CD4-positive, alpha-beta T cell treated with Interleukin-1 beta for 1 hour (primary cell): ENCODE results near the gene MMP19.
"Not testable (repeated sequence)": the region's sequence is repeated elsewhere in the genome, so short reads cannot be mapped to it uniquely, and the experiment has no call there.

Experiments used
- DNase-seq, 2 donors: peaks; one replicate each; pipeline ENCODE4 v3.0.0-alpha.2; 2020 to 2022

Gene MMP19

GRCh38 chr12:55842681-55843429 lies at the start of gene MMP19:
Gene MMP19, minus strand, starts transcription at chr12:55842936. Its CDS starts 106 bp downstream, at chr12:55842830.
- DNase-seq: no peak

GRCh38 chr12:55891310-55891709 lies 48.6 kb upstream of the MMP19 start:
- no peak for DNase-seq

GRCh38 chr12:55885113-55885512 lies 42.4 kb upstream of the MMP19 start:
- no peak for DNase-seq

- no peak for DNase-seq
These were observed 35.1 kb upstream of the MMP19 start for GRCh38 chr12:55877824-55878223.

- DNase-seq: no peak
These were observed 33.1 kb upstream of the MMP19 start for GRCh38 chr12:55875704-55876467.

- no peak for DNase-seq
These were observed 31.7 kb upstream of the MMP19 start for GRCh38 chr12:55874443-55874842.

GRCh38 chr12:55866454-55867004 lies 23.8 kb upstream of the MMP19 start:
- DNase-seq: not testable (repeated sequence)

GRCh38 chr12:55865327-55865726 lies 22.6 kb upstream of the MMP19 start:
- DNase-seq: no peak

GRCh38 chr12:55862931-55863330 lies 20.2 kb upstream of the MMP19 start:
- DNase-seq: not testable (repeated sequence)

GRCh38 chr12:55862286-55862685 lies 19.6 kb upstream of the MMP19 start:
- no peak for DNase-seq

GRCh38 chr12:55861871-55862270 lies 19.1 kb upstream of the MMP19 start:
- DNase-seq: no peak

- DNase-seq: no peak
These were observed 18.7 kb upstream of the MMP19 start for GRCh38 chr12:55861396-55861795.

- DNase-seq: no peak
These were observed 10.0 kb upstream of the MMP19 start for GRCh38 chr12:55852740-55853139.

- no peak for DNase-seq
These were observed 8.2 kb upstream of the MMP19 start for GRCh38 chr12:55850893-55851292.

- no peak for DNase-seq
These were observed 7.7 kb upstream of the MMP19 start for GRCh38 chr12:55850401-55850800.

GRCh38 chr12:55849616-55850343 lies 7.0 kb upstream of the MMP19 start:
- no peak for DNase-seq

- DNase-seq: peak in 1 of 2 donors; percentile 74
These were observed 5.0 kb upstream of the MMP19 start for GRCh38 chr12:55847603-55848291.

GRCh38 chr12:55847033-55847432 lies 4.3 kb upstream of the MMP19 start:
- peak in 1 of 2 donors; percentile 51 for DNase-seq

GRCh38 chr12:55845785-55846496 lies 3.2 kb upstream of the MMP19 start:
- DNase-seq: no peak

- DNase-seq: peak in 1 of 2 donors; percentile 14
These were observed 2.6 kb upstream of the MMP19 start for GRCh38 chr12:55845361-55845760.

GRCh38 chr12:55844961-55845360 lies 2.2 kb upstream of the MMP19 start:
- no peak for DNase-seq

GRCh38 chr12:55843431-55843830 lies 695 bp upstream of the MMP19 start:
- DNase-seq: no peak
